Endothelial cell of umbilical vein (primary cell): ENCODE data around the gene KDM4E. TPM values are rescaled to one million over a fixed set of nuclear protein-coding genes. Genes with fewer than 3 reads are reported as not detected.

Source experiments
- BruUV-seq: library from RNA; stranded (reverse); fragments of 400-500 nt; replicated peaks from 2 replicates; lab custom pipeline; 2021; lab: Mats Ljungman, UMichigan
- CTCF ChIA-PET: fragments of 300-600, 350-600 bp; sonication (Branson Sonifier 250); formaldehyde crosslinking; loops from one replicate; lab custom pipeline; 2021; ENCODE audit warnings: antibody characterized with exemption, inconsistent platforms; lab: Charles Lee
- POLR2A ChIA-PET: fragments of 300-600, 350-600 bp; sonication (Branson Sonifier 250); formaldehyde crosslinking; loops from one replicate; lab custom pipeline; 2021; ENCODE audit warnings: antibody characterized with exemption, inconsistent platforms; lab: Charles Lee
- DNase-seq: peaks from one replicate; pipeline ENCODE4 v3.0.0-alpha.2; 2011; ENCODE audit warnings: low read depth, low spot score
- FAIRE-seq: peaks from 2 replicates; lab custom pipeline; 2011; peaks lifted over from hg19 to GRCh38; lab: Jason Lieb, UNC
- H2AFZ ChIP-seq: 2 replicates; pipeline ENCODE4 v1.6.0; 2012; ENCODE audit warnings: low read depth, low read length, control low read depth, inconsistent platforms
- H3K27ac ChIP-seq: 2 replicates; pipeline ENCODE4 v1.5.1; 2011; ENCODE audit warnings: low read depth, mild to moderate bottlenecking, control low read depth, low read length, moderate library complexity; ENCODE audit not compliant: insufficient read depth
- H3K27me3 ChIP-seq, 2 experiments: 2 replicates each; pipeline versions ENCODE4 v1.6.0 to v1.6.1; 2011; ENCODE audit warnings: low read length in 2 of 2, mixed read lengths in 1 of 2; ENCODE audit not compliant: control insufficient read depth in 2 of 2, insufficient read depth in 2 of 2
- H3K36me3 ChIP-seq, 2 experiments: 2 replicates in 1 of 2; 3 replicates in 1 of 2; pipeline ENCODE4 v1.5.1; 2011; ENCODE audit warnings: low read length in 2 of 2, mild to moderate bottlenecking in 1 of 2, moderate library complexity in 1 of 2; ENCODE audit not compliant: control insufficient read depth in 2 of 2, insufficient read depth in 2 of 2; ENCODE audit errors: extremely low read depth in 1 of 2
- H3K4me1 ChIP-seq: 3 replicates; pipeline ENCODE4 v1.5.1; 2011; ENCODE audit warnings: mild to moderate bottlenecking, low read length; ENCODE audit not compliant: control insufficient read depth, insufficient read depth; ENCODE audit errors: extremely low read depth
- H3K4me2 ChIP-seq: 2 replicates; pipeline ENCODE4 v1.6.1; 2011; ENCODE audit warnings: low read length, control low read depth, mixed read lengths; ENCODE audit not compliant: insufficient read depth
- H3K4me3 ChIP-seq, 3 experiments: fragments of 200-600 bp in 1 of 3; sonication (generic), shearing (Covaris generic) in 1 of 3; replicated peaks in 1 of 3; 2 replicates each; pipeline ENCODE4 v1.5.1; 2011 to 2016; ENCODE audit warnings: control low read depth in 3 of 3, low read length in 3 of 3, mild to moderate bottlenecking in 2 of 3, inconsistent platforms in 1 of 3, low read depth in 1 of 3, moderate library complexity in 1 of 3; ENCODE audit not compliant: insufficient read depth in 1 of 3
- H3K79me2 ChIP-seq: 2 replicates; pipeline ENCODE4 v1.6.0; 2012; ENCODE audit warnings: low read length, inconsistent platforms; ENCODE audit not compliant: control insufficient read depth, insufficient read depth
- H3K9ac ChIP-seq: replicated peaks from 2 replicates; pipeline ENCODE3; 2011; ENCODE audit warnings: low read length, control low read depth; ENCODE audit not compliant: insufficient read depth; ENCODE audit errors: extremely low read depth
- H3K9me1 ChIP-seq: replicated peaks from 3 replicates; pipeline ENCODE4 v1.6.0; 2011; ENCODE audit warnings: mild to moderate bottlenecking, low read length; ENCODE audit not compliant: control insufficient read depth, insufficient read depth; ENCODE audit errors: extremely low read depth
- H3K9me3 ChIP-seq: replicated peaks from 2 replicates; pipeline ENCODE4 v1.5.1; 2012; ENCODE audit warnings: low read length, inconsistent platforms; ENCODE audit not compliant: control insufficient read depth, insufficient read depth
- H4K20me1 ChIP-seq: replicated peaks from 2 replicates; pipeline ENCODE3; 2011; ENCODE audit warnings: mild to moderate bottlenecking, low read length; ENCODE audit not compliant: control insufficient read depth, insufficient read depth; ENCODE audit errors: extremely low read depth
- CTCF ChIP-seq, 2 donors: IDR thresholded peaks; 1 replicate in 1 of 2; 2 replicates in 1 of 2; pipeline ENCODE4 v1.5.1; 2011; ENCODE audit warnings: low read length in 2 of 2, mild to moderate bottlenecking in 2 of 2, moderate library complexity in 2 of 2, control low read depth in 1 of 2, inconsistent platforms in 1 of 2, low read depth in 1 of 2; ENCODE audit not compliant: insufficient read depth in 1 of 2; ENCODE audit errors: extremely low read depth in 1 of 2
- EZH2 ChIP-seq: IDR thresholded peaks from 2 replicates; pipeline ENCODE4 v1.6.1; 2012; ENCODE audit warnings: borderline replicate concordance, low read depth, mild to moderate bottlenecking, moderate library complexity, low read length, inconsistent platforms; ENCODE audit not compliant: severe bottlenecking
- FOS ChIP-seq: IDR thresholded peaks from 2 replicates; pipeline ENCODE4 v1.6.1; 2011; ENCODE audit warnings: mild to moderate bottlenecking, low read length, moderate library complexity, borderline replicate concordance; ENCODE audit not compliant: insufficient read depth
- GATA2 ChIP-seq: IDR thresholded peaks from 2 replicates; pipeline ENCODE4 v1.7.0; 2011; ENCODE audit warnings: low read depth, mild to moderate bottlenecking, moderate library complexity, mixed read lengths, low read length; ENCODE audit not compliant: insufficient read length, insufficient read depth
- JUN ChIP-seq: IDR thresholded peaks from 2 replicates; pipeline ENCODE4 v1.6.1; 2011; ENCODE audit warnings: borderline replicate concordance, low read depth; ENCODE audit not compliant: insufficient read length, insufficient read depth
- MAX ChIP-seq: IDR thresholded peaks from 2 replicates; pipeline ENCODE4 v1.6.1; 2011; ENCODE audit not compliant: insufficient read depth, insufficient read length
- MYC ChIP-seq: IDR thresholded peaks from one replicate; pipeline ENCODE4 v1.6.1; 2011; ENCODE audit warnings: mild to moderate bottlenecking, low read depth, low read length
- POLR2A ChIP-seq: IDR thresholded peaks from 2 replicates; pipeline ENCODE4 v1.6.1; 2012; ENCODE audit warnings: low read depth, mild to moderate bottlenecking, control low read depth, low read length
- POLR2AphosphoS5 ChIP-seq: IDR thresholded peaks from 2 replicates; pipeline ENCODE4 v1.6.1; 2012; ENCODE audit warnings: low read depth, mild to moderate bottlenecking, control low read depth, low read length, moderate library complexity; ENCODE audit not compliant: insufficient read depth
- dilution Hi-C: fragments of 300-500 bp; cut with MboI; formaldehyde crosslinking; loops from one replicate; pipeline ENCODE4 v1.15.0; 2019; ENCODE audit warnings: low sequenced_read_pairs; ENCODE audit not compliant: extremely low pct_ligation_motif_present
- intact Hi-C: fragments of 100-400 bp; cut with micrococcal nuclease; formaldehyde crosslinking; loops from one replicate; pipeline ENCODE4 v1.10.0; 2022
- polyA plus RNA-seq, 4 experiments: library from polyadenylated mRNA; depleted of rRNA in 3 of 4; stranded (reverse) in 3 of 4; unstranded in 1 of 4; fragments of >200 nt; gene quantifications; 2 replicates each; pipeline versions ENCODE4 v1.2.1 to v1.2.3, GENCODE V29; 2011 to 2012; ENCODE audit warnings: missing spikeins in 1 of 4
- total RNA-seq: library from RNA; stranded (reverse); gene quantifications from 2 replicates; pipeline ENCODE4 v1.2.3, GENCODE V29; 2021

The KDM4E gene
- total and polyA plus RNA-seq, 2 donors (not counting 3 experiments of a cell fraction or from before 2014, with no cell fraction given): not detected

- no peaks in the 10 kb centered on the region for H3K79me2 ChIP-seq
- DNase-seq: peak; percentile 34
- H3K4me3 ChIP-seq: no peak overlapping the region
- no peak overlapping the region for H3K9ac ChIP-seq
- no peaks in the 10 kb centered on the region for H4K20me1 ChIP-seq
- H3K27me3 ChIP-seq: no peaks in the 10 kb centered on the region
- no peaks in the 10 kb centered on the region for H3K9me1 ChIP-seq
- ChIA-PET CTCF (interaction anchor here (1.4 to 4.3 kb wide), 5 partner anchors 8 to 76 kb away, joined by 4 to 20 read pairs (median 6); partner anchors contain the start of gene SRSF8), POLR2A (no interaction called here)
- intact Hi-C loops (no loop called here), dilution Hi-C loops (no loop called here)
- BruUV-seq: no TSS peak
- H3K27ac ChIP-seq: no peak overlapping the region
- no peaks in the 10 kb centered on the region for H3K36me3 ChIP-seq
- H3K4me1 ChIP-seq: peaks cover 9% of the 10 kb centered on the region
- FAIRE-seq: no peak
- TF ChIP-seq MAX: no peak
- TF ChIP-seq POLR2A: no peak
- TF ChIP-seq EZH2: no peak
- TF ChIP-seq MYC: no peak
- TF ChIP-seq POLR2AphosphoS5: no peak
- no peak for TF ChIP-seq GATA2
- no peak for TF ChIP-seq FOS
- TF ChIP-seq JUN: no peak
- TF ChIP-seq CTCF (IDR thresholded peaks at IDR 0.05; ENCODE audit: extremely low read depth in 1 of 2, insufficient read depth in 1 of 2, low read depth in 1 of 2, low read length in 2 of 2): no peak
- H3K4me2 ChIP-seq: no peak overlapping the region
- no peaks in the 10 kb centered on the region for H3K9me3 ChIP-seq
- H2AFZ ChIP-seq: peak overlapping the region; percentile 51
These were observed 49.9 kb downstream of the KDM4E start for GRCh38 chr11:95074792-95075563.
